OCI-M2 (cell line): ENCODE measurements around the gene MMP24.
"Not testable (repeated sequence)": the region's sequence is repeated elsewhere in the genome, so short reads cannot be mapped to it uniquely, and the experiment has no call there.

Source experiments
- DNase-seq: peaks from one replicate; lab custom pipeline; 2025; ENCODE audit not compliant: unreplicated experiment; lab: John Stamatoyannopoulos, UW

MMP24 gene

GRCh38 chr20:35305682-35306556 is 79.4 kb downstream of the MMP24 start:
- DNase-seq, result no peak

DNA sequence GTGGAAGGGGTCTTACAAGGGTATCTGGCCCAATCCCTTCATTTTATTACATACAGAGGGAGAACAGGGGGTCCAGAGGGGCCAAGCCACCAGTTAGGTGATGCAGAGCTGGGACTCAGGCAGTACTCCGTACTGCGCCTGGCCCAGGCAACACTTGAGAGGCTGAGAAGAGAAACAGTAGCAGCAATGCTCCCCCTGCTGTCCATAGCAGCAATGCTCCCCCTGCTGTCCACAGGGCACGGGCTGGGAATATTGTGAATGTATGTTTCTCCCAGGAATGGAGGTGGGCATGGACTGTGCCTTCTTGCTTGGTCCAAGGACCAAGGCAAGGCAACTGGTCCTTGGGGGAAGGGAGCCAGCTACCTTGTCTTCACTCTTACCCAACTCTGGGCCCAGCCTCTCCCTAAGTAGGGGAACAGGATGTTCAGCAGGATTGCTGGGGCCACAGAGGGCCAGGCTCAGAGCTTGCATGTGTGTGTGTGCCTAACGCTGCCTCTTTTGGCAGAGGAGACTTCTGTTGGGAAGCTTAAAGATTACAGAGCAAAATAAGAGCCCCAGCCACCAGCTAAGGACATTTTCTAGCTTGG is 80.5 kb downstream of the MMP24 start:
- DNase-seq, result no peak

GRCh38 chr20:35307666-35308653 is 81.5 kb downstream of the MMP24 start:
- no peak for DNase-seq

DNA sequence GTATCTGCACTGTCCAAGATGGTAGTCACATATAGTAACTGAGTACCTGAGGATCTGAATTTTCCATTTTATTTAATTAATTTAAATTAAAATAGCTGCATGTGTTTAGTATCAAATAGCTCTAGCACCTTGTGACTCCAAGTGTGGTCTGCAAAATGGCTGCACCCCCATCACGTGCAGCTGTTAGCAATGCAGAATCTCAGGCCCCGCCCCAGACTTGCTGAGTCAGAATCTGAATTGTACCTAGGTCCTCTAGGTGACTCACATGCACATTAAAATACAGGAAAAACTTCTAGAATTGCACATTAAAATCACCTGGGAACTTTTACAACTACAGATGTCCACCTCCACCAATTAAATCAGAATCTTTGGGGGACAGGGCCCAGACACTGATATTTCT is 84.9 kb downstream of the MMP24 start:
- DNase-seq, result no peak

GRCh38 chr20:35311822-35312221 is 85.3 kb downstream of the MMP24 start:
- DNase-seq, result no peak

- no peak for DNase-seq
These were observed 85.8 kb downstream of the MMP24 start for GRCh38 chr20:35312318-35312717.

GRCh38 chr20:35314816-35315631 is 88.5 kb downstream of the MMP24 start:
- no peak for DNase-seq

DNA sequence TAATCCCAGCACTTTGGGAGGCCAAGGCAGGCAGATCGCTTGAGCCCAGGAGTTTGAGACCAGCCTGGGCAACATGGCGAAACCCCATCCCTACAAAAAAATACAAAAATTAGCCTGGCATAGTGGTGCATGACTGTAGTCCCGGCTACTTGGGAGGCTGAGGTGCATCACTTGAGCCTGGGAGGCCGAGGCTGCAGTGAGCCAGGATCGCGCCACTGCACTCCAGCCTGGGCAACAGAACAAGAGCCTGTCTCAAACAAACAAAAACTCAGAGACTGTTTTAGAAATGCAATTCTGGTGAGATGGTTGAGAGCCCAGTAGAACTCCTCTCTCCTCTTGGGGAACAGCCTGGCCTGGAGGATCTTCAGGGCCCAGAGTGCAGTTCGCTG is 89.1 kb downstream of the MMP24 start:
- DNase-seq, result not testable (repeated sequence)

GRCh38 chr20:35316086-35316485 is 89.6 kb downstream of the MMP24 start:
- no peak for DNase-seq

DNA sequence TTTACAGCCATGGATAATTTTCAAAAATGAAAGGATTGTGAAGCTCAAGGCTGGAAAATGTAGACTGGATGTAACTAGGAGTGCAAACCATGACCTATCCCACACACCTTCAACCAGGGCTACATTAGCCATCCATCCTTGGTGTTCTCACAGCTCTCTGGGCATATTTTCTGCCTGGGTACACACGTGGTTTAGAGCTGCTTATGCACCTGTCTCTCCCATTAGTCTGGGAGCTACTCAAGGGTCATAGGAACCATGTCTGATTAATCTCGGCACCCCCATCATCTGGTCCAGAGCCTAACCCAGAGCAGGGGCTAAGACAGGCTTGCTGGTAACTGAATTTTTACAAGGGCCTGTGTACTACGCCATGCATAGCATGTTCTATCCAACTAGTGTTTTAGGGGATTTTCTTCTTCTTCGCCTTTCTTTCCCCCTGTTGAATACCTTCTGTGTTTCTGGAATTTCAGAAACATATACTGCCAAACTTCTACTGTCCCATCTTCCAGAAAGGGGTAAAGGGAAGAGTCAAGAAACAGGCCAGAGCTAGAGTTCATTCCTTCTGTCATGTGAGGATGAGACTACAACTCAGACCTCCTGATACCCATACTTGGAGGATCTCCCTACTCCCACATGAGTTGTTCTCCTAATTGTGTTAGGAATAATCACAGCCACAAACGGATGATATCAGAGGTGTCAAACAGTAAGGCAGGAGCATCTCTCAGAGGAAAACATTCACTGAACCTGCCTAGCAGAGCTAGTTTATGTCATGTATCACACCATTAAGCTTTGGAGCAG is 91.1 kb downstream of the MMP24 start:
- DNase-seq, result no peak

- no peak for DNase-seq
These were observed 92.1 kb downstream of the MMP24 start for GRCh38 chr20:35318502-35319157.

GRCh38 chr20:35319192-35319870 is 92.8 kb downstream of the MMP24 start:
- no peak for DNase-seq

GRCh38 chr20:35319871-35320197 is 93.3 kb downstream of the MMP24 start:
- DNase-seq, result no peak

- no peak for DNase-seq
These were observed 94.1 kb downstream of the MMP24 start for GRCh38 chr20:35320396-35321126.

GRCh38 chr20:35325401-35325800 is 98.9 kb downstream of the MMP24 start:
- DNase-seq, result no peak

DNA sequence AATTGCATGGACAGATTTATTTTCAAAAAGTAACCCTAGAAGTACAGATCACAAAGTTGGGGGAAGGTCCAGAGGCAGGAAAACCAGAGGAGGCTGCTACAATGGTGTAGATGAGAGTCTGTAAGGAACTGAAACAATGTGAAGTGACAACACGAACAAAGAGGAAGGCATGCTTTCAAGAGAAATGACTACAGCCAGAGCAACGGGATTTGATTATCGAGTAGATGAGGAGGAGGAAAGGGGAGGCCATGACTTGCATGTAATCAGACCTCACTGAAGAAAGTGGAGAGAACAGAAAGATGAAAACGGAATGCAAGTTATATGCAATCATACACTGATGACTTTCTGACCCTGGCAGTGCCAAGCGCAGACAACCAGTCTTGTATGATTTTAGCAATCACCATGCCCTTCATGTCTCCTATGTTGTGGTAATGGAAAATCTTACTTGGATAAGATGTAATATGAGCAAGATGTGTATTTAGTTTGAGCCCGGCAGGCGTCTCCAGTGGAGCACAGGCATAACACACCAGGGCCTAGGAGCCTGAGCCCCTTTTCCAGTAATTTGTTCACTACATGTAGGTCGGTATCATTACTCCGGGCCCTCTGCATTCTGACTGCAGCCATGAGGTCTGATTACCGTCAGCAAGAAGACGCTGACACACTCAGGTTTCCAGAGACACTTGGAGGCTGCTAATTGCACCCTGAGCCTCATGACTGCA is 99.7 kb downstream of the MMP24 start:
- DNase-seq, result no peak
